ENCODE measurements around the gene MAPKAPK5.

GRCh38 chr12:111807232-111807631 is 34.8 kb upstream of the MAPKAPK5 start:
- TF ChIP-seq CTCF (IDR thresholded peaks at IDR 0.05 in 8 of 11, conservative IDR thresholded peaks at IDR 0.05 in 3 of 11) (no peak), POLR2AphosphoS5 (IDR thresholded peaks at IDR 0.05) (no peak), POLR2A (IDR thresholded peaks at IDR 0.05) (no peak)

All from spleen (tissue), 7 donors.